NCI-H345 (cell line): Measurements from ENCODE around the gene VENTX.

ENCODE experiments used
- DNase-seq: peaks from one replicate; lab custom pipeline; 2025; lab: John Stamatoyannopoulos, UW

Gene VENTX

DNA sequence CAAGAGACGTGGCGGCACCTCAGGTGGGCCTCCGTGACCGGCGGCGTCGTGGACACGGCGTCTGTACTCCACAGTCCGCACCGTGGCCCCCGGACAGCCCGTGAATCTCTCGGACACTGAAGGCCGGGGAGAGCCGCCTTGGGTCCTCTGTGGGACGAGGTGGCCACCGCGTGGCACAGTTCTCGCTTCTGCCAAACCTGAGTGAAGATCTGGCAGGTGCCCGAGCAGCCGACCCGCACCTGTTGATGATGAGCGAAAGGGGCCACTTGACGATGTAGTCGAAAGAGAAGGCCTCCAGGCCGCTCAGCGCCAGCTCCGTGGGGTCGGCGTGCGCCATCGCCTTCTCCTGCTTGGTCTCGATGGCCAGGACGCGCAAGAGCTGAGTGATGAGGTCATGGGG lies 47.6 kb downstream of the VENTX start:
- no peak for DNase-seq

DNA sequence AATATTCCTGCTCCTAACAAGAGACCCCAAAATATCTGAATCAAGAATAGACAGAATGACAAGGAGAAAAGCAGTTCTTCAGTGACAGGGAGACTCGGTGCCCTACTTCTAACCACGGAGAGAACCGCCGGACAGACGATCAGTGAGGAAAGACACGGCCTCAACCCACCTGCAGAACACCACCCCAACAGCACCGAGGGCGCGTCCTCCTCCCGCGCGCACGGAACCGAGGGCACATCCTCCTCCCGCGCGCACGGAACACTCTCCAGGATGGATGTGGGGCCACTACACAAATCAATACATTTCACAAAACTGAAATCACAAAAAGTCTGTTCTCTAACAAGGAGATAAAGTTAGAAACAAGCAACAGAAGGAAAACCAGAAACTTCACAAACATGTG lies 48.7 kb downstream of the VENTX start:
- DNase-seq, result no peak

DNA sequence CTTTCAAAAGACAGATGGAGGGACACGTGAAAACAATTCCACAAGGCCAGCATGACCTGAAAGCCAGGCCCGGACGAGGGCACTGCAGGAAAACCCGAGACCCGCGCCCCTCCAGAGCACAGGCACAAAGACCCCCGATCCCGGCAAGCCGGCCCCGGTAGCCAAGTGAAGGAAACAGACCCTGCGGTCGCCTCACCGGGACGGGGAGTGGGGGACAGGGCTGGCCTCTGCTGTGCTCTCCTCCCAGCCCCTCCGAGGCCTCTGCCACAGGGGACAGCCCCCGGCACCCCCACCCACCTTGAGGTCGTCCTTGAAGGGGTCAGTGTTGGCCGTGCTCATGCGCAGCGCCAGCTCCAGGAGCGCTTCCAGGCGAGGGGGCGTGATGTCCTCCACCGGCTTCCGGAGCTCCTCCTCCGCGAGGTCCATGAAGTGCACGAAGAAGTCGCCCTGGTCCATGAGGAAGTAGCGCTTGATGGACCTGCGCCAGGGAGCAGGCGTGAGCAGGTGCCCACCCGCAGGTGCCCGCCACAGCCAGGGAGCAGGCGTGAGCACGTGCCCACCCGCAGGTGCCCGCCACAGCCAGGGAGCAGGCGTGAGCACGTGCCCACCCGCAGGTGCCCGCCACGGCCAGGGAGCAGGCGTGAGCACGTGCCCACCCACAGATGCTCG lies 50.3 kb downstream of the VENTX start:
- DNase-seq, result no peak

DNA sequence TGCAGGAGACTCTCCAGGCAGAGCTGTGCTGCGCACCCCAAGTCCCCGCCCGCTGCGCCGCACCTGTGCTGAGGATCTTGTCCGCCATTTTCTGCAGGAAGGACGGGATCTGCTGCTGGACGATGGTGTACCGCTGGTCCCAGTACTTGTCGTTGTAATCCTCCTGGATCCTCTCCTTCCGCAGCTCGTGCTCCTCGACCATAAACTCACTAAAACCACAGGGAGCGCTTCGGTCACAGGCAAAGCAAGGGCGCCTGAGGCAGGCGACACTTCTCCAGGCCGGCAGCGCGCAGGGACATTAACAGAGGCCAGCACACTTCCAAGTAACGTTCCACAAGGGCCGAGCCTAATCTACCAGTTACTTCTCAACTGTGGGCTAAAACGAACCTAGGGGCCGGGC lies 52.1 kb downstream of the VENTX start:
- no peak for DNase-seq
